Coronary artery (tissue), 2 donors: ENCODE results near the gene SENP1.

Experiments used
- DNase-seq: peaks from one replicate; pipeline ENCODE4 v3.0.0-alpha.2; 2017; ENCODE audit warnings: low spot score
- H3K27ac ChIP-seq, 2 donors: fragments of 200-600 bp; sonication (generic); one replicate each; pipeline ENCODE4 v1.5.1; 2016 to 2019
- H3K4me3 ChIP-seq: fragments of 200-600 bp; sonication (generic); 2 replicates; pipeline ENCODE4 v1.5.1; 2016; ENCODE audit warnings: mild to moderate bottlenecking, moderate library complexity
- TF ChIP-seq, protein P1 (sequence below): fragments of 200-600 bp; sonication (generic); IDR thresholded peaks from one replicate; pipeline ENCODE4 v1.5.1; 2019; ENCODE audit warnings: antibody characterized with exemption

The SENP1 gene

DNA sequence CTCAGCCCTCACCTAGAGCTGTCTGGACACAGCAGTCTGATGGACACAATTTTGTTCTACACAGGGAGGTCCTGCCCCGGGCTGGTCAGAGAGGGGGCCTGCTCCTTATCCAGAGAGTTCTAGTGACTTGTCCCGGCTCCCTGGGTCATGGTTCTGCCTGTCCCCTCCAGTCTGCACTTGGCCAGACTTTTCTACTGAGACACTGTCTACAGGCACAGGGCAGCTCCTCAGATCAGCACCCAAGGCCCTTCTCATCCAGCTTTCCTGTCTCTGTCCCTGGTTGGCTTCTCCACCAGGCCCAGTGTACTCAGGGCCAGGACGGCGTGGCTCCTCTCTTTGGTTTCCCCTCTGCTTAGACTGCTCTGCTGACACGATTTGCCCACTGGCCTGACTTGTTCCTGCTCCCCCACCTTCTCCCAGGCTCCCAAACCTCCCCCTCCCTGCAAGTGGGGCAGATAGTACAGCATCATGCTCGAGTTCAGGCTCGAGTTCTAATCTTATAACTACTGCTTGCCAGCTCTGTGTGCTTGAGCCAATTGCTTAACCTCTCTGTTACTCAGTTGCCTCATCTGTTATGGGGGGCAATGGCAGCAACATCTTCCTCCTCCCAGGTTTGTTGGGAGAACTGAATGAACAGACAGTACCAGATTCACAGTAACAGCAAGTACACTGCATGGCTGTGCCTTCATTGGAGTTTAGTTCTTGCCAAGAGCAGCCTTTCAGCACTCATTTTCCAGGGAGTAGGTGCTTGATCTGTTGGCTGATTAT is 79.6 kb downstream of the SENP1 start:
- H3K27ac ChIP-seq, result no peak overlapping the region
- H3K4me3 ChIP-seq, result no peak overlapping the region
- TF ChIP-seq, protein P1, sequence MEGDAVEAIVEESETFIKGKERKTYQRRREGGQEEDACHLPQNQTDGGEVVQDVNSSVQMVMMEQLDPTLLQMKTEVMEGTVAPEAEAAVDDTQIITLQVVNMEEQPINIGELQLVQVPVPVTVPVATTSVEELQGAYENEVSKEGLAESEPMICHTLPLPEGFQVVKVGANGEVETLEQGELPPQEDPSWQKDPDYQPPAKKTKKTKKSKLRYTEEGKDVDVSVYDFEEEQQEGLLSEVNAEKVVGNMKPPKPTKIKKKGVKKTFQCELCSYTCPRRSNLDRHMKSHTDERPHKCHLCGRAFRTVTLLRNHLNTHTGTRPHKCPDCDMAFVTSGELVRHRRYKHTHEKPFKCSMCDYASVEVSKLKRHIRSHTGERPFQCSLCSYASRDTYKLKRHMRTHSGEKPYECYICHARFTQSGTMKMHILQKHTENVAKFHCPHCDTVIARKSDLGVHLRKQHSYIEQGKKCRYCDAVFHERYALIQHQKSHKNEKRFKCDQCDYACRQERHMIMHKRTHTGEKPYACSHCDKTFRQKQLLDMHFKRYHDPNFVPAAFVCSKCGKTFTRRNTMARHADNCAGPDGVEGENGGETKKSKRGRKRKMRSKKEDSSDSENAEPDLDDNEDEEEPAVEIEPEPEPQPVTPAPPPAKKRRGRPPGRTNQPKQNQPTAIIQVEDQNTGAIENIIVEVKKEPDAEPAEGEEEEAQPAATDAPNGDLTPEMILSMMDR, result no peak
- no peak for DNase-seq

DNA sequence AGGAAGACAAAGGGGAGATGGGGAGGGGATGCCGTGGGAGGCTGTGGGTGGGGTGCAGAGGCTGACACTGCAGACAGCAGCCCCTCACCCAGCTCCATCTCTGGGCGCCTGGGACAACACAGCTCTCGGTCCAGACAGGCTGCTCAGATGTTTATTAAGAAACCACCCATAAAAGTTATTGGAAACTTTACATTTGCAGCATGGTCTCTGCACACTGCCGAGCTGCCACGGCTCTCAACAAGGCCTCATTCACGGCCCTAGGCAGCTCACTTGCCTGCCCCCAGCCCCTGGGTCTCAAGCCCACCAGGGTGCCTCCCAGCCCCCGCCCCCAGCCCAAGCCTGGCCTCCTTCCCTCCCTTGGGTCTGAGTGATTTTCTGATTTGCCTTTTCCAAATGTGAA is 80.6 kb downstream of the SENP1 start:
- DNase-seq, result no peak
- TF ChIP-seq, protein P1, result no peak
- Histone ChIP-seq H3K27ac (no peak overlapping the region), H3K4me3 (no peak overlapping the region)

DNA sequence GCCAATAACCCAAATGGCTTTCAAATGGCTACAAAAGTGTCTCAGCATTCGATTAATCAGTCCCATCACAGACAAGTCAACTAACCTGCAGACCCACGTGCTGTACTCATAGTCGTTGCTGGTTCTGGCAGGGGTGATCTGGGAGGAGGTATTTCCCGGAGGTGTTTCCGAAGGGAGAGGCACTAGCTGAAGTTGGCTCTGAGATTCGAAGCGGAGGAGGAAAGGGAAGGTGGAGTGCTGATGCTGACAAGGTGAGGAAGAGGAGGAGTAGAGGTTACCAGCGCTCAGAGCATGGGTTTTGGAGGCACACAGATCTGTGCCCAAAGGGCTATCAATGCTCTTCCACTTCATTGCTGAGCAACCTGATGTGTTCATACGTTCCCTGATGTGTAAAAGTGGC is 81.1 kb downstream of the SENP1 start:
- Histone ChIP-seq H3K4me3 (no peak overlapping the region), H3K27ac (no peak overlapping the region)
- no peak for DNase-seq
- TF ChIP-seq, protein P1, result no peak

DNA sequence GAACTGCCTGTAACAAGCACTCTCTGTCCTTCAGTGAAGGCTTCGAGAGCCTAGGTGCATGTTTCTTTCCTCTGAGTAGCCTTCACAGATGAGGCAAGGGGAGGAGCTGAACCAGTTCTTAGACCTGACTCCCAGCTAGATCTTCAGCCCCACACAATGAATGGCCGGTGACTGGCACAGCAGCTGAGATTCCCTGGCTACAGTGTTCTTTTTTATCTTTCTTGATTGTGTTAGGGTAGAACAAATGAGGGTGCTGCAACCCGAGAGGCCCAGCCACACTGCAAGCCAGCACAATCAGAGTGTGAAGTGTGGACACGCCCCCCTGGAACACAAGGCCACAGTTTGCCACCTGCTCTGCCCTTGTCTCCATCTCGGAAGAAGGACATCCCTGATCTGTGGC is 82.5 kb downstream of the SENP1 start:
- Histone ChIP-seq H3K27ac (no peak overlapping the region), H3K4me3 (no peak overlapping the region)
- no peak for DNase-seq
- TF ChIP-seq, protein P1, result no peak

DNA sequence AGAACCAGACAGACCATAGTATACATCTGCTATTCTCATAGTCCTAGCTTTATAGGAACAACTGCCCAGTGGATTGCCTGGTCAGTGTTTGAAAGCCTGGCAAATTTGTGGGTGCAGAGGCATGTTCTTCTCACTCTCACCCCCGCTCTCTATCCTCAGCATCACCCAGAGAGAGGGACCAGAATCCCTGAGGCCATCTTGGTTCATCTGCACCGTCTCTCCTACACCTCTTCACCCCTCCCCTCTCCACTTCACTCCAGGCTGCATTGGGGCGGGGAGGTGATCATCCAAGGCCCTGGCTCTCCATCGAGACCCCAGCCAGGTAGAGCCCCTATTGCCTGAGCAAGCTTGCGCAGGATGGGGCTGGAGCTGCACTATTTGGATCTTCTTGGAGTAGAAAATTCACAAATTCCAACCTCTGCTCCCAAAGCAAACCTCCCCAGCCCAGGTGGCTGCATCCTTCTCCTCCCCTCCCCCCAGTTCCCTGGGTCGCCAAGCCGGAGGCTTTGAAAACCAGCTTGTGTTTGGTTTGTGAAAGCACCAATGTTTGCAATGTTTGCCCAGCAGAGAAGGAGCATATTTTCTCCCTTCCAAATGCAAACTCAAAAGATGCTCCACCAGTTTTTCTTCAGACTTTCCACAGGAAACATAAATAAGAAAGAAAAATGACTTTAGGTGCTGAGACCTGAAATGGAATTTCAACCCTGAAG is 83.0 kb downstream of the SENP1 start:
- Histone ChIP-seq H3K27ac (no peak overlapping the region), H3K4me3 (no peak overlapping the region)
- no peak for DNase-seq
- TF ChIP-seq, protein P1, result no peak

DNA sequence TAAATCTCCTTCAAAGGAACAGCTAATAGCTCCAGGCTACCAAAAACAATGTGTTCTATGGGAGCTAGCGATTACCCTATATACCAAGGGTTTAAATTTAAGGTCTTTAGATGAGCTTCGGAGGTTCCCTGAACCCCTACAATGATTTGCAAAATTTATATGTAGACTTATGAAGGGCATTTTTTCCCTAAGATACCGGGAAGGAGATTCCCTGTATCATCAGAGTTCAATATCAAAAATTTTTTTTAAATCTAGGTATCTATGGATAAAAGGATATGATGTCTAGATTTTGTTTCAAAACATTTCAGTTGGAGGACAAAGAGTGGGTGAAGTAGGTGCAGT is 83.7 kb downstream of the SENP1 start:
- TF ChIP-seq, protein P1, result no peak
- DNase-seq, result no peak
- Histone ChIP-seq H3K27ac (no peak overlapping the region), H3K4me3 (no peak overlapping the region)
